GM21737 (cell line): ENCODE measurements around the gene HES6.

ENCODE experiments used
- ATAC-seq: cut with Tn5 transposase; IDR thresholded peaks from one replicate; pipeline ENCODE4 v1.9.1; 2021; ENCODE audit warnings: mild to moderate bottlenecking, moderate library complexity; ENCODE audit not compliant: unreplicated experiment

The HES6 gene

GRCh38 chr2:238236571-238236970 is 3.3 kb downstream of the HES6 start:
- no peak for ATAC-seq

GRCh38 chr2:238235856-238236255 is 4.0 kb downstream of the HES6 start:
- ATAC-seq: no peak

- ATAC-seq: no peak
Measured at GRCh38 chr2:238235331-238235732, 4.5 kb downstream of the HES6 start.

- ATAC-seq: no peak
Measured at GRCh38 chr2:238233625-238234024, 6.2 kb downstream of the HES6 start.

GRCh38 chr2:238231809-238232208 is 8.0 kb downstream of the HES6 start:
- no peak for ATAC-seq

- no peak for ATAC-seq
Measured at GRCh38 chr2:238231251-238231793, 8.5 kb downstream of the HES6 start.

- no peak for ATAC-seq
Measured at GRCh38 chr2:238230699-238231098, 9.1 kb downstream of the HES6 start.

GRCh38 chr2:238228700-238229099 is 11.1 kb downstream of the HES6 start:
- no peak for ATAC-seq

- no peak for ATAC-seq
Measured at GRCh38 chr2:238227587-238228032, 12.2 kb downstream of the HES6 start.

GRCh38 chr2:238226698-238227586 is 12.9 kb downstream of the HES6 start:
- no peak for ATAC-seq

GRCh38 chr2:238225911-238226697 is 13.7 kb downstream of the HES6 start:
- no peak for ATAC-seq

- no peak for ATAC-seq
Measured at GRCh38 chr2:238225121-238225520, 14.7 kb downstream of the HES6 start.

GRCh38 chr2:238224356-238225035 is 15.3 kb downstream of the HES6 start:
- ATAC-seq: no peak

GRCh38 chr2:238220892-238221521 is 18.8 kb downstream of the HES6 start:
- no peak for ATAC-seq

- no peak for ATAC-seq
Measured at GRCh38 chr2:238220274-238220891, 19.5 kb downstream of the HES6 start.

GRCh38 chr2:238216651-238217184 is 23.1 kb downstream of the HES6 start:
- no peak for ATAC-seq

GRCh38 chr2:238207006-238207405 is 32.8 kb downstream of the HES6 start:
- no peak for ATAC-seq

GRCh38 chr2:238203973-238204683 is 35.7 kb downstream of the HES6 start:
- no peak for ATAC-seq
